ENCODE results near the gene BANP. TPM values are rescaled to one million over a fixed set of nuclear protein-coding genes. Genes with fewer than 3 reads are reported as not detected.
"Not testable (repeated sequence)": the region's sequence is repeated elsewhere in the genome, so short reads cannot be mapped to it uniquely, and the experiment has no call there.

Gene BANP
- polyA plus RNA-seq, 3 donors from 2014 or later: 6.3 to 19.4 (median 10.2) TPM

DNA sequence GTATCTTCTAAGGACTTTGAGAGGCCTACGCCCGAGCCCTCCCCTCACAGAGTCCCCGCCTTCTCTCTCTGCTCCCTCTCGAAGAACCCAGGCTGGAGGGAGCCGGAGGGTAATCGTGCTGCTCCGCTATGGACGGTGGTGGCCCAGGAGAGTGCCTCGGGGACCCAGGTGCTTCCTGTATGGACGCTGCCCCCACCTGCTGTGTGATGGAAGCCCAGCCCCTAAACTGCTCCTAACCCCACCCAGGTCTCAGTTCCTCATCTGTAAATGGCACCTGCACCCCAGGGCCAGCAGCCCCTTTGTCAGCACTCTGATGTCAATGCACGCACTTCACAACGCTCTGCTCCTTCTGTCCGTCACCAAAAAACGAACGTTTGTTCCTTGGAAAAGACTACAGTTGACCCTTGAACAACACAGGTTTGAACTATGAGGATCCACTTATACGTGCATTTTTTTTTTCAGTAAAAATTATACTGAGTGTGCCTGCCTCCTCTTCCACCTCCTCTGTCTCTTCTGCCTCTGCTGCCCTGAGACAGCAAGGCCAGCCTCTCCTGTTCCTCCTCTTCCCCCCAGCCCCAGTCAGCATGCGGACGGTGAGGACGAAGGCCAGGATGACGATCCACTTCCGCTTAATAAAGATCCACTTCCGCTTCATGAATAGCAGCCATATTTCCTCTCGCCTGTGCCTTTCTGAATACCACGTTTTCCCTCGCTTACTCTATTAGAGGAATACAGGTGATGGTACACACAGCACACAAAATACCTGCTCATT lies 118.3 kb downstream of the BANP start:
- Mint-ChIP-seq H3K9me3 (no peaks in the 10 kb centered on the region), H3K4me3 (no peak overlapping the region), H3K27me3 (ENCODE audit: low read depth in 3 of 3) (peaks cover 0 to 4% (median 4%) of the 10 kb centered on the region in 3 donors), H3K27ac (peak overlapping the region in 2 of 6 donors; percentile 3 to 45), H3K4me1 (peaks cover 3 to 9% of the 10 kb centered on the region in 2 donors), H3K36me3 (peaks cover 6 to 9% (median 7%) of the 10 kb centered on the region in 3 donors)
- DNase-seq: no peak

DNA sequence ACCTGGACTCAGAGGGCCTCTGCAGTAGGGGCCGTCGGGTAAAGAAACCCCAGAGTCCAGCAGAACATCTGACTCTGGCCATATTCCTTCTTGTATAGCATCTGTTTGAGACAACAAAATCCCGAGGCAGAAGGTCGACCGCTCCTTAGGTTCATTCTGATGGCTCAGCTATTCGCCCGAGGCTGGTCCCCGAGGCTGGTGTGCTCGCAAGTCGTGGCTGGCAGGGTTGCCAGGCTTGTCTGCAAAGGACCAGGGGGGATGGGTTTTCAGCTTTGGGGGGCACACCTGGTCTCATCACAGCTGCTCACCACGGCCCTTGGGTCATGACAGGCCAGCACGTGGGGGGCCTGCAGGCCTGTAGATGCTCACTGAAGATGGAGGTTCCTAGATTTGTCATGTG lies 119.1 kb downstream of the BANP start:
- Mint-ChIP-seq H3K27me3 (ENCODE audit: low read depth in 3 of 3) (peaks cover 0 to 4% (median 2%) of the 10 kb centered on the region in 3 donors), H3K4me3 (no peak overlapping the region), H3K4me1 (peaks cover 3 to 9% of the 10 kb centered on the region in 2 donors), H3K27ac (no peak overlapping the region), H3K36me3 (peaks cover 6 to 9% (median 7%) of the 10 kb centered on the region in 3 donors), H3K9me3 (no peaks in the 10 kb centered on the region)
- DNase-seq: no peak

- no peak overlapping the region for H3K4me3 Mint-ChIP-seq
- no peaks in the 10 kb centered on the region for H3K9me3 Mint-ChIP-seq
- H3K27me3 Mint-ChIP-seq (ENCODE audit: low read depth in 3 of 3): peaks cover 0 to 4% (median 2%) of the 10 kb centered on the region in 3 donors
- H3K4me1 Mint-ChIP-seq: peaks cover 3 to 9% of the 10 kb centered on the region in 2 donors
- no peak overlapping the region for H3K27ac Mint-ChIP-seq
- H3K36me3 Mint-ChIP-seq: peaks cover 6 to 9% (median 7%) of the 10 kb centered on the region in 3 donors
- no peak for DNase-seq
Measured at GRCh38 chr16:88070989-88071625, 119.9 kb downstream of the BANP start.

DNA sequence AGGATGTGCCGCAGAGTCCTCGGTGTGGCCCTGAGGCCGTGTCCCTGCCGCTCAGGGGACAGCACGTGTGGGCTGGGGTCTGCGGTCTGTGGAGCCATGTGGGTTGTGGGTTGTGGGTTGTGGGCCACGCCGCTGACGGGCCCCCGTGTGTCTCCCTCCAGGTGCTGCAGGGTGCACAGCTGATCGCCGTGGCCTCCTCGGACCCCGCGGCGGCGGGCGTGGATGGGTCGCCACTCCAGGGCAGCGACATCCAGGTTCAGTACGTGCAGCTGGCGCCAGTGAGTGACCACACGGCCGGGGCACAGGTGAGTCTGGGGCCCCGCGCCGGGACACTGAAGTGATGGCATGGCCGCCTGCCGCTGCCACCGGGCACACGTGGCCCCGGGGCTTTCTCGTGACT lies 120.7 kb downstream of the BANP start:
- Mint-ChIP-seq H3K9me3 (no peaks in the 10 kb centered on the region), H3K27me3 (ENCODE audit: low read depth in 3 of 3) (peaks cover 0 to 4% (median 4%) of the 10 kb centered on the region in 3 donors), H3K36me3 (peaks cover 6 to 9% (median 7%) of the 10 kb centered on the region in 3 donors), H3K4me1 (peaks cover 3 to 9% of the 10 kb centered on the region in 2 donors), H3K4me3 (no peak overlapping the region), H3K27ac (no peak overlapping the region)
- no peak for DNase-seq

DNA sequence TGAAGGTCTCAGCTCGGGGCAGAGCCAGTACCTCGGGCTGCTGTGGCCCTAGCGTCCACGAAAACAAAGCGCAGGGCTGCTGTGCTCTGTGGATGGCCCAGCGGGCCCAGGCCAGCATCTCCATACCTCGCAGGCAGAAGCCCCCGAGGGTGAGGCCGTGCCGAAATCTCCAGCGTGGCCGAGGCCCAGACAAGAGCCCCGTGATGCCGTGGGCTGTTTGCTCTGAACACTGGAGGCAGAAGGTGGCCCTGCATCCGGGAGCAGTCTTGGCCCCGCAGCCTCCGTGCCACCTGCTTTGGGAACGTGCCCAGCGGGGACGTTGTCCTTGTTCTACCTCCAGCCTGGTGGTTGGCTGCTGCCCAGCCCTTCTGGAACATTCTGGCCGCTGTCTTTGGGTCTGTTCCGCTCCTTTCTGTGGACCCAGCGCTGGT lies 121.4 kb downstream of the BANP start:
- Mint-ChIP-seq H3K9me3 (no peaks in the 10 kb centered on the region), H3K4me3 (no peak overlapping the region), H3K4me1 (peaks cover 3 to 9% of the 10 kb centered on the region in 2 donors), H3K36me3 (peaks cover 6 to 9% (median 7%) of the 10 kb centered on the region in 3 donors), H3K27ac (no peak overlapping the region), H3K27me3 (ENCODE audit: low read depth in 3 of 3) (peaks cover 0 to 4% (median 4%) of the 10 kb centered on the region in 3 donors)
- no peak for DNase-seq

DNA sequence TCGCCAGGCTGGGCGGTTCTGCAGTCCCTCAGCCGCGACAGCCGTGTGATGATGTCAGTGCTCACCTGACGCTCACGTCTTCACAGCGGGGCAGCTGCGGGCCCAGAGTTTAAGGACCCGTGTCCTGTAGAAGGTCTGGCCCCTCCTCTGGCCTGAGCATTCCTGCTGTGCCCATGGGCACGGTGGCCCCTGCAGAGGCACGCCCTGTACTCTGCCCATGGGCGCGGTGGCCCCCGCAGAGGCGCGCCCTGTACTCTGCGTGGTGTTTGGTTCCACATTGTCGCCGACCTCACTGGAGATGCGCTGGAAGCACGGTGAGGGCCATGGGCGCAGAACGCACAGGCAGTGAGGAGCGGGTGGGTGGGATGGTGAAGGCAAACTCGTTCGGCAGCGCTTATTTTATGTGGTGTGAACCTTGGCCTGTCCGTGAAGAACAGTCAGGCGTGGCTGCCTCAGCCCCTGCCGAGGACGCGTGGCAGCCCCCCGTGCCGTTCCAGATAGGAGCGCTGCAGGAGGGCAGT lies 122.0 kb downstream of the BANP start:
- H3K27ac Mint-ChIP-seq: no peak overlapping the region
- H3K9me3 Mint-ChIP-seq: no peaks in the 10 kb centered on the region
- no peak for DNase-seq
- H3K36me3 Mint-ChIP-seq: peaks cover 7 to 14% (median 11%) of the 10 kb centered on the region in 3 donors
- peaks cover 0 to 4% (median 4%) of the 10 kb centered on the region in 3 donors for H3K27me3 Mint-ChIP-seq (ENCODE audit: low read depth in 3 of 3)
- no peak overlapping the region for H3K4me3 Mint-ChIP-seq
- peaks cover 3 to 9% of the 10 kb centered on the region in 2 donors for H3K4me1 Mint-ChIP-seq

- H3K4me3 Mint-ChIP-seq: no peak overlapping the region
- peaks cover 3 to 9% of the 10 kb centered on the region in 2 donors for H3K4me1 Mint-ChIP-seq
- DNase-seq: no peak
- peaks cover 0 to 4% (median 4%) of the 10 kb centered on the region in 3 donors for H3K27me3 Mint-ChIP-seq (ENCODE audit: low read depth in 3 of 3)
- no peaks in the 10 kb centered on the region for H3K9me3 Mint-ChIP-seq
- H3K27ac Mint-ChIP-seq: no peak overlapping the region
- peaks cover 7 to 19% (median 15%) of the 10 kb centered on the region in 3 donors for H3K36me3 Mint-ChIP-seq
Measured at GRCh38 chr16:88074041-88074440, 122.8 kb downstream of the BANP start.

DNA sequence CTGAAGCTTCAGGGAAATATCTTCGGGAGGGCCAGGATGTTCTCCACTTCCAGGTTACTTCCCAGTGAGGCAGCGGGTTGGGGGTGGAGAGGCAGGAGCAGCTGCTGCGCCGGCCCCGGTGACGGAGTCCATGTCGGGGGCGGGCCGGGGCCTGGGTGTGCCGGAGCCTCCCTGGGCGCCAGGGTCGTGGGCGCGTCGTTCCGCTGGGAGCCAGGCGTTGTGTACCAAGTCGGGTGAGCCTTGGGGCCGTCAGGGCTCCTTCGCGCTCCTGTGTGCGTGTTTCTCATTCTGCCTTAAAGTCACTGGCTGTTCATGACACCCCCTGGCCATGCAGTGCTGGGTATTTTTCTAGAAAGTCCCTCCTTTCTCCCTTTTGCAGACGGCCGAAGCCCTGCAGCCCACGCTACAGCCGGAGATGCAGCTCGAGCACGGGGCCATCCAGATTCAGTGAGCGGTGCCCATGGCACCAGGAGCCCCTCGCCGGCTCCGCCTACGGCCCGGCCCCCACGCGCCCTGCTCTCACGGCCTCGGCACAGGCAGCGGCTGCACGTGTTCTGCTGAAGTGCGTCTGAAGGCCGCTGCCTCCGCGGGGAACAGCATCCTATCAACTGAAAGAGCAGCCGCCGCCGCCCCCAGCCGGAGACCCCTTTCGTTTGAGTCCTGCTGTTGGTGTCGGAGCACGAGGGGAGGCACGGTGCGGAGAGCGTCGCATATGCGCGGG lies 125.1 kb downstream of the BANP start:
- Mint-ChIP-seq H3K36me3 (peaks cover 0 to 20% (median 12%) of the 10 kb centered on the region in 3 donors), H3K27ac (no peak overlapping the region), H3K4me3 (no peak overlapping the region), H3K9me3 (no peaks in the 10 kb centered on the region), H3K27me3 (ENCODE audit: low read depth in 3 of 3) (peaks cover 0 to 4% (median 2%) of the 10 kb centered on the region in 3 donors), H3K4me1 (peaks cover 0 to 1% of the 10 kb centered on the region in 2 donors)
- no peak for DNase-seq

GRCh38 chr16:88076932-88077320 lies 125.7 kb downstream of the BANP start:
- not testable (repeated sequence) for H3K27ac Mint-ChIP-seq; H3K4me3 Mint-ChIP-seq; H3K9me3 Mint-ChIP-seq; H3K27me3 Mint-ChIP-seq (ENCODE audit: low read depth in 3 of 3); DNase-seq; H3K4me1 Mint-ChIP-seq
- H3K36me3 Mint-ChIP-seq: peaks cover 0 to 24% (median 12%) of the 10 kb centered on the region in 3 donors

DNA sequence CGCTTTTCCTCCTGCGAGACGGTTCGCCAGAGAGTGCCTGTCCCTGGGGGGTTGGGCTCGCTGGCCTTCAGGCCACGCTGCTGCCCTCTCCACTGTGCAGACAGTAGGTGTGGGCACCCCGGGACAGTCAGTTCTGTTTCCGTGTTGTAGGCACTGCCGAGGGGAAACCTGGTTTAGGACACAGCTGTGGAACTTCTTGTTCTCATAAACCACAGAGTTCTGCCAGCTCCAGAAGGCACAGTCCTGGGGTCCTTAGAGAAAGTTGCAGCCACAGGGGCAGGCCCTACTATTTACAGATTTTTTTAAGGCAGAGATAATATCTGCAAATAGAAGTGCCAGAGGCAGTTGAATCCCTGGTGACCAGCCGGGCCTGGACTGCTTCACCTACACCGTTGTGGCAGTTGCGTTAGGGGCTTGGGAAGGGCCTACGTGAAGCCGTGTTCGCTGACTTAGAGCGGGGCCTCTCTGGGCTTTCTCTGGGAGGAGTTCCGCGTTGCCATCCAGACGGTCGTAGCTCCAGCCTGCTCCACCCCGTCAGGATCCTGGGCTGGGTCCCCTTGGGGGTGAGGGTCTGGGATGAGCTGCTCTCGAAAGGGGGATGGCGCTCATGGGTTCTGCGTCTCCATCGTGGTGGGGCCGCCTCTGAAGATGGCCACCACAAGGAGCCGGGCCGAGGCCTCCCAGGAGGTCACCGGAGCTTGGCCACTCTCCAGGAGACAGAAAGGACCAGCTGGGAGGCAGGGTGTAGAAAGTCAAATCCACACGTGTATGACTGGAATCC lies 126.3 kb downstream of the BANP start:
- Mint-ChIP-seq H3K4me3 (no peak overlapping the region), H3K27ac (peak overlapping the region in 1 of 6 donors; percentile 60), H3K9me3 (no peaks in the 10 kb centered on the region), H3K36me3 (peaks cover 0 to 24% (median 12%) of the 10 kb centered on the region in 3 donors), H3K4me1 (no peaks in the 10 kb centered on the region), H3K27me3 (ENCODE audit: low read depth in 3 of 3) (peaks cover 0 to 4% (median 2%) of the 10 kb centered on the region in 3 donors)
- no peak for DNase-seq

- H3K4me1 Mint-ChIP-seq: no peaks in the 10 kb centered on the region
- H3K27me3 Mint-ChIP-seq (ENCODE audit: low read depth in 3 of 3): peaks cover 0 to 3% (median 2%) of the 10 kb centered on the region in 3 donors
- DNase-seq: no peak
- H3K27ac Mint-ChIP-seq: peak overlapping the region in 1 of 6 donors; percentile 60
- H3K36me3 Mint-ChIP-seq: peaks cover 0 to 27% (median 12%) of the 10 kb centered on the region in 3 donors
- H3K4me3 Mint-ChIP-seq: no peak overlapping the region
- no peaks in the 10 kb centered on the region for H3K9me3 Mint-ChIP-seq
Measured at GRCh38 chr16:88078111-88078775, 127.0 kb downstream of the BANP start.

- H3K4me1 Mint-ChIP-seq: peaks cover 0 to 1% of the 10 kb centered on the region in 2 donors
Measured at GRCh38 chr16:88083582-88083981, 132.3 kb downstream of the BANP start.

More at GRCh38 chr16:88083582-88083981, 132.3 kb downstream of the BANP start:
- no peaks in the 10 kb centered on the region for H3K9me3 Mint-ChIP-seq
- H3K36me3 Mint-ChIP-seq: peaks cover 0 to 21% (median 4%) of the 10 kb centered on the region in 3 donors
- no peak overlapping the region for H3K4me3 Mint-ChIP-seq
- H3K27ac Mint-ChIP-seq: no peak overlapping the region
- no peak for DNase-seq
- H3K27me3 Mint-ChIP-seq (ENCODE audit: low read depth in 3 of 3): peaks cover 0 to 6% (median 4%) of the 10 kb centered on the region in 3 donors
